ENCODE data around the gene RCVRN.
"Not testable (repeated sequence)": the region's sequence is repeated elsewhere in the genome, so short reads cannot be mapped to it uniquely, and the experiment has no call there.

Gene RCVRN

DNA sequence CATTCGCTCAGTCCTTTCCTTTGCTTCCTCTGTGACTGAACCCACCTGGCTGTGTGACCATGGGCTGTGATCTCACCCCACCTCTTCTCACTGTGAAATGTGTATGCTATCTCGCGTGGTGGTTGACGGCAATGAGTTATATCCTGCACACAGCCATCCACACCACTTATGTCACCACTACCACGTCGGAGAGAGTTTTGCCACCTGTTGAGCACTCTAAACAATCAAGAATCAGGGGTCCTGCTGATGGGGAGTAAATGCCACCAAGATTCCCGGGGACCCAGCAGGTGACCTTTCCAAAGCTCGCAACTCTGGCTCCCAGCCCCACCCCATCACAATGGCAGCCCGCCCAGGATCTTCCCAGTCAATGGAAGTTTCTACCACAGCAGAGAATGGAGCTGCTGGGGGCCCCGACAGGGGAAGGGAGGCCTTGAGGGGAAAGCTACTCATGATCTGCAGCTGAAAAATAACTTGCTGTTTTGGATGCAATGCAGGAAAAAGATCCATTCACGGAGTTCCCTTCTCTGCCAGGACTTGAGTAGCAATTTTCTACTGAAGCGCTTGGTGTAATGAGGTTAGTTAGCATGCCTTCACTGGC, 26.2 kb upstream of the RCVRN start:
- Mint-ChIP-seq H3K9me3 (no peaks in the 10 kb centered on the region), H3K27me3 (no peaks in the 10 kb centered on the region), H3K27ac (no peak overlapping the region), H3K36me3 (ENCODE audit: low read depth) (no peaks in the 10 kb centered on the region), H3K4me1 (ENCODE audit: low read depth) (no peaks in the 10 kb centered on the region), H3K4me3 (no peak overlapping the region)

DNA sequence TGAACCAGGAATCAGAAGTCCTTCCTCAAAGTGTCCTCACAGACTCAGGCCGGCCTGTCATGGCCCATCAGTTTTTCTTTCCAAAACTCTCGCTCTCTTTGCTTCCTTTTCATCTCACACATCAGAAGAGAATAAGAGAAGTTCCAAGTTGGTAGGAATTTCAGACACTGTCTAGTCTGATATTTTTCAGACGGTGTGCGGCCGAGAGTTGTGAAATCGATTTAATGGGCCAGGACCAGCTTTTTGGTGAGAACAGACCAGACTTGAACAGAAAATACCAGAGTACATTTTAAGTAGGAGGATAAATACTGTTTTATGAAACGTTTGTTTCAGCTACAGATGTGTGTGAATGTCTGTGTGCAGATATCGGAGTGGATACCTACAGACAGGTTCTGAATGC, 24.8 kb upstream of the RCVRN start:
- H3K9me3 Mint-ChIP-seq: no peaks in the 10 kb centered on the region
- no peaks in the 10 kb centered on the region for H3K4me1 Mint-ChIP-seq (ENCODE audit: low read depth)
- H3K4me3 Mint-ChIP-seq: no peak overlapping the region
- H3K27ac Mint-ChIP-seq: no peak overlapping the region
- H3K36me3 Mint-ChIP-seq (ENCODE audit: low read depth): no peaks in the 10 kb centered on the region
- no peaks in the 10 kb centered on the region for H3K27me3 Mint-ChIP-seq

DNA sequence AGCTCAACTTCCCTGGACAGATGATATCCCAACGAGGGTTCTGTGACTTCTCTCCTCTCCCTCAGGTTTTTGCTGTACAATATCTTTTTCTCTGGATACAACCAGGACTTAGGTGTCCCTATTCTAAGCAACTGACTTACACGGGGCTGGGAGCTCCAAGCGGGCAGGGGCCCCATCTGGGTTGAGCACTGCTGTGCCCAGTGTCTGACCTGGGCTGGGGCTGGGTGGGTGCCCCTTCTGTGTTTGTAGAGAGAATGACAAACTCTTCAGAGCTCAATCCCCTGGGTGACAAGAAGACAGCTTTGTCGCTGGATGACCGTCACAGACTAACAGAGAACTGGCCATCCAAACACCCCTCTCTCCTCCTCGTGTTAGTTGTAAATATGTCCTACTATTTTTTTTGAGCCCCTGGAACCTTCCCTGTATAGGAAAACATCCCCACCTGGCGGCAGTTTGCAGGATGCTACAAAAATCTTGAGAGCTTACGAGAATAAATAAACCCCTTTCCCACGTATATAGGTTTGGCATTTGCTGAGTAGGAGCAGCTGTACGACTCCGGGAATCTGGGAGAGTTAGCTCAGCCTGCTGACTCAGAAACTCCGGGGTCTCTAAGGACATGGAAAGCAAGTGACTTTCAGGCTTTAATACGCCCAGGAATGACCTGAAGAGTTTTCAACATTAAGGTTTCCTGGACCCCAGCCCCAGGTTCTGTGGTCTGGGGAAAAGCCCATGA, 23.7 kb upstream of the RCVRN start:
- Mint-ChIP-seq H3K4me1 (ENCODE audit: low read depth) (peaks cover 2% of the 10 kb centered on the region), H3K9me3 (no peaks in the 10 kb centered on the region), H3K36me3 (ENCODE audit: low read depth) (no peaks in the 10 kb centered on the region), H3K27ac (no peak overlapping the region), H3K27me3 (no peaks in the 10 kb centered on the region), H3K4me3 (no peak overlapping the region)

DNA sequence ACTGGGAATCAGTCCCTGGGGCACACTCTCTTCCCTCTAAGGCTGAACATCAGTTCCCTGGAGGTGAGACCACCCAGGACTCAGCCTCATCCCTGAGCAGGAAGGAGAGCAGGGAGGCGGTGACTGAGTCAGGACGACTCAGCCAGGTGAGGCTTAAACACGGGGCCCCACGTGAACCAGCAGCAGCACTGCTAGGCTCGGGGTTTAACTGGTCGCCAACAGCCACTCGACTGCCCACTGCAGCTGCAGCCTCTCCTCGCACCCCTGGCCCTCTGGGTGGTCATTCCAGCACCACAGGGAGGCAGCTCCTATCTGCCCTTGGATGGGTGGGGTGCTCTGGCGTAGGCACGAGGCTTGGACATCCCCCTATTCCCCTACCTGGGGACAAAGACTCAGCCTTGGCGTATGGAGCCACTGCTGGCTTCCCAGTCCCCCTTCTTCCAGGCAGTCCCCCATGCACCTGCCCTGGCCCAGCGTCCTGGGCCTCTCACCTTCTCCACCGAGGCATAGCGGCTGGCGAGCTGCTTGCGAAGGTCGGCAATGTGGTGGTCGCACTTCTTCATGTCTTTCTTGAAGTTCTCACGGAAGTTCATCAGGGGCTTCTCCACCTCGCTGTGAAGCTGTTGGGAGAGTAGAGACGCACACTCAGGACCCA, 21.2 kb upstream of the RCVRN start:
- Mint-ChIP-seq H3K36me3 (ENCODE audit: low read depth) (no peaks in the 10 kb centered on the region), H3K4me1 (ENCODE audit: low read depth) (peaks cover 2% of the 10 kb centered on the region), H3K4me3 (no peak overlapping the region), H3K27ac (no peak overlapping the region), H3K27me3 (no peaks in the 10 kb centered on the region), H3K9me3 (no peaks in the 10 kb centered on the region)

DNA sequence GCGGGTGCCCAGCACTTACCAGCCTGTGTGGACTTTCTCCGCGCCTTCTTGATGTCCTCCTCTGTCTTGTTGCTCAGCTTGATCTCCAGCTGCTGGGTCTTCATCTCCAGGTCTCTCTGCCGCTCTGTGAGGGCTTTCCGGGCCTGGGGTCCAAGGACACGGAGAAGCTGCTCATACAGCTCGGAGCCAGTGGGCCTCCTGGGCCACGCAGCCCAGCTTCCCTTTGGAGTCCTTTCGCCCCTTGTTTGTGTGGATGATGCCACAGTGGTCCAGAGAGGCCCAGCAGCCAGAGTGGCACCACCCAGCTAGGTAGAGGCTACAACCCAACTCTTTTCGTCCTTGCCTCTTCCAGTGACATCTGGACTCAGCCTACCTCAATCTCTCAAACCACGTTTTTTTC, 20.4 kb upstream of the RCVRN start:
- Mint-ChIP-seq H3K4me3 (no peak overlapping the region), H3K36me3 (ENCODE audit: low read depth) (no peaks in the 10 kb centered on the region), H3K9me3 (no peaks in the 10 kb centered on the region), H3K4me1 (ENCODE audit: low read depth) (peaks cover 2% of the 10 kb centered on the region), H3K27ac (no peak overlapping the region), H3K27me3 (no peaks in the 10 kb centered on the region)

DNA sequence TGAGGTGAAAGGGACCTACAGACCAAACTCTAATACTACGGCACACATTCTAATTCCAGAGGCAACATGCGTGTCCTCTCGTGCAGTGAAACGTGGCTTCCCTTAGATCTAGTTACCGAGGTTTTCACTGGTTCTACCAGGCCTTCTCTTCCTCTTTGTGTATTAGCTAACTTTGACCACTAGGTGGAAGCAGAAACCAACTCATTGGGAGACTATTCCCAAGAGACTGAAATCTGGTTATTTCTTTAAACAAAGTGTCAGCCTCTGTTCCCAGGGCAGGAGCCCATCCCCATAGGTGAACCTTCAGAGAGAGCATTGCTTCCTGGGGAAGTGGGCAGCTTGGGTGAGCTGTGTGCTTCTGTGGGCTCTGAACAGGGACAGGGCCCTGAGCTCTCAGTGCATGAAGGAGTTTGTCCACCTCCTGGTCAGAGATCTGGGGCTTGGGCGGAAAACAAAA, 19.7 kb upstream of the RCVRN start:
- Mint-ChIP-seq H3K4me3 (no peak overlapping the region), H3K27me3 (no peaks in the 10 kb centered on the region), H3K9me3 (no peaks in the 10 kb centered on the region), H3K4me1 (ENCODE audit: low read depth) (peaks cover 2% of the 10 kb centered on the region), H3K27ac (no peak overlapping the region), H3K36me3 (ENCODE audit: low read depth) (no peaks in the 10 kb centered on the region)

DNA sequence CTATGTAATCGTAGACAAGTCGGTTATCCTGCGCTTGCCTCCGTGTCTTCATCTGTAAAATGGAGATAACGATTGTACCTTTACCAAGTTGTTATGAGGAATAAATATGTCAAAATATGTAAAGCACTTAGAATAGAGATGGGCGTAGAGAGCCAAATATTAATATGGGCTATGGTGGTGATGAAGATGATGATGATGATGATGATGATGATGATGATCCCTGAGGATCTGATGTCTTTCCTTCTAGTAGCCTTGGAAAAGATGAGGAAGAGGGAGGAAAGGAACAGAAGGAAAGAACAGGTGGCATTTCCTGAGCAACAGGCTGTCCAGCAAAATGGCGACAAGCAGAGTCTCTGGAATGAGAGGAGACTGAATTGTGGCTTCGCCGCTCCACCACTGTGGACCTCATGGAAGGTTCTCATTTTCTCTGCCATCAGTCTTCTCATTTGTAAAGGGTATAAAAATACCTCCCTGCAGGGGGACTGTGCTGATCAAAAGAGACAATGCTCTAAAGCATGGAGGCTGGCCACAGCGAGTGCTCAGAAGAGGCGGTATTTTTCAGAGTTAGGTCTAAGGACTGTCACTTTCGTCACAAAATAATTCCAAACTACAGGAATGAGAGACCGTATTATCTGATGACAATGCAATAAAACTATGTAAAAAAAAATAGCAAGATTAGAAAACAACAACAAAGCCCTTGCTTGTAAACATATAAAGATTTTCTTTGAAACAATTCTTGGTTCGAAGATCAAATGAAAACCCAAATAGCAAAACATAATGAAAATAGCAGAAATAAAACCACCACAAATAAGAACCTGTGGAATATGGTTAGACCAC, 17.2 kb upstream of the RCVRN start:
- no peaks in the 10 kb centered on the region for H3K9me3 Mint-ChIP-seq
- H3K27me3 Mint-ChIP-seq: no peaks in the 10 kb centered on the region
- H3K27ac Mint-ChIP-seq: no peak overlapping the region

DNA sequence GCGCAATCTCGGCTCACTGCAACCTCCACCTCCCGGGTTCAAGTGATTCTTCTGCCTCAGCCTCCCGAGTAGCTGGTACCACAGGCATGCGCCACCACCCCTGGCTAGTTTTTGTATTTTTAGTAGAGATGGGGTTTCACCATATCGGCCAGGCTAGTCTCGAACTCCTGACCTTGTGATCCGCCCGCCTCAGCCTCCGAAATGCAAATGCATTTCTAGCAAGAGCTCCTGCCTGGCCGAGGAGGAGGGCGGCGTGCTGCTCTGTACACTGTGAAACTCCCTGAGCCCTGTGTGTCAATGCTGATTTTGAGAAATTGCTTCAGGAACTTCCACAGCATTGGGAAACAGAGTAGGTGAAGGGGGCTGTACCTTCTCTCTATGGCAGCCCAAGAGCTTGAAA, 16.1 kb upstream of the RCVRN start:
- H3K36me3 Mint-ChIP-seq (ENCODE audit: low read depth); H3K27me3 Mint-ChIP-seq; H3K27ac Mint-ChIP-seq; H3K4me1 Mint-ChIP-seq (ENCODE audit: low read depth); H3K4me3 Mint-ChIP-seq; H3K9me3 Mint-ChIP-seq: not testable (repeated sequence)

More for the DNA sequence above, 17.2 kb upstream of the RCVRN start:
- Mint-ChIP-seq H3K36me3 (ENCODE audit: low read depth) (no peaks in the 10 kb centered on the region), H3K4me3 (no peak overlapping the region), H3K4me1 (ENCODE audit: low read depth) (peaks cover 2% of the 10 kb centered on the region)

DNA sequence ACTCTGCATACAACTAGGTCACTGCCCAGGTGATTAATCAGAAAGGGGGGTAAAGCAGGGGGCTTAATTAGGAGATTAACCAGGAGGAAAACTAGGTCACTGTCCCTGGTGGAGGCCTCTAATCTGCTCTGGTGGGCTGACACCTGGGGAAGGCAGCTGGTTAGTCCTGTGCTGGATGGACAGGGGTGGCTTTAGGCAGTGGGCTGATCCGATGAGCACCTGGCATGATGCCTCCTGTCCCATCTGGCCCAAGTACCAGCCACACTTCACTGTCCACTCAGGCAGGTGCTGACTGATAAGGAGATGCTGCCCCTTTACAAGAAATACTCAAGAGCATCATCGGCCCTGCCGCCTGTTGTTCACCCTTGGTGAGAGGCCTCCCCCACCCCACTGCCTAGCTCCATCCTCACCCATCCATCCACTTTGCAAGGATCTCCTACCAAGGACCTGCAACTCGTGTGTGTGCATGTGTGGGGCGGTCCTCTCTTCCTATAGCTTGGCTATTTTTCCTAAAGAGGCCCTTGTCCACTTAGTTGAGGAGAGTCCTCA, 13.8 kb upstream of the RCVRN start:
- H3K4me3 Mint-ChIP-seq: no peak overlapping the region
- H3K9me3 Mint-ChIP-seq: no peaks in the 10 kb centered on the region
- H3K4me1 Mint-ChIP-seq (ENCODE audit: low read depth): no peaks in the 10 kb centered on the region
- no peaks in the 10 kb centered on the region for H3K27me3 Mint-ChIP-seq
- no peak overlapping the region for H3K27ac Mint-ChIP-seq
- no peaks in the 10 kb centered on the region for H3K36me3 Mint-ChIP-seq (ENCODE audit: low read depth)

DNA sequence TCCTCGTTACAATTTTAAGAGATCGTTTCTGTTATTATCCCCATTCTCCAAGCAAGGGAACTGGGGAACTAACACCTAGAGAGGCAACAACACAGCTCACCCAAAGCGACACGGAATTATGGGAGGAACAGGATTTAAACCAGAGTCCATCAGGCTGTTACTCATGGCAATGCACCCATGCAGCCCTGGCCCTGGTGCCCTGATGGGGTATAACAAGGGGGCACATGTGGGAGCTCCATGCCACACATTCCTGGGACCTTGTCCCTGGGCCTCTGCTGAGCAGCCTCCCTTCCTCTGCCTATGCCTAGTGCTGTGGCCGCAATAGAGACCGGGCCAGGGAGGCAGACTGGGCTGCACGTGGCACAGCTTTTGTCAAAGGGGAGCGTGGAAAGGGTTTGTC, 13.3 kb upstream of the RCVRN start:
- Mint-ChIP-seq H3K9me3 (no peaks in the 10 kb centered on the region), H3K27ac (no peak overlapping the region), H3K4me1 (ENCODE audit: low read depth) (no peaks in the 10 kb centered on the region), H3K4me3 (no peak overlapping the region), H3K36me3 (ENCODE audit: low read depth) (no peaks in the 10 kb centered on the region), H3K27me3 (no peaks in the 10 kb centered on the region)

DNA sequence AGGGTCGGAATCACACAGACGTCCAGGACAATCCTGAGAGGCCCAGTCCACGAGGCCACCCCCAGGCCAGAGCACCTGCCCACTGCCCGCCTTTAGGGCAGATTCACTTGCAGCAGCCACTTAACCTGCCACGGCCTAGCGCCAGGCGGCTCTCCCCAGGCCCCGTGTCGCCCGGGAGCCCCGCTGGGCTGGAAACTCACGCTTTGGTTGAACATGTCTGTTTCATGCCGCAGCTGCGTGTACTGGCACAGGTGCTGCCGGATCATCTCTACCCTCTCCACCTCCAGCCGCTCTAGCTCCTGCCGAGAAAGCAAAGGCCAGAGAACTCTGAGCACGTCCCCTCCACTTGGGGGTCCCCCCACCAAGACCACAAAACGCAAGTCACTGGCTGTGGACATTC, 12.7 kb upstream of the RCVRN start:
- Mint-ChIP-seq H3K4me3 (no peak overlapping the region), H3K4me1 (ENCODE audit: low read depth) (no peaks in the 10 kb centered on the region), H3K9me3 (no peaks in the 10 kb centered on the region), H3K27me3 (no peaks in the 10 kb centered on the region), H3K36me3 (ENCODE audit: low read depth) (no peaks in the 10 kb centered on the region), H3K27ac (no peak overlapping the region)

DNA sequence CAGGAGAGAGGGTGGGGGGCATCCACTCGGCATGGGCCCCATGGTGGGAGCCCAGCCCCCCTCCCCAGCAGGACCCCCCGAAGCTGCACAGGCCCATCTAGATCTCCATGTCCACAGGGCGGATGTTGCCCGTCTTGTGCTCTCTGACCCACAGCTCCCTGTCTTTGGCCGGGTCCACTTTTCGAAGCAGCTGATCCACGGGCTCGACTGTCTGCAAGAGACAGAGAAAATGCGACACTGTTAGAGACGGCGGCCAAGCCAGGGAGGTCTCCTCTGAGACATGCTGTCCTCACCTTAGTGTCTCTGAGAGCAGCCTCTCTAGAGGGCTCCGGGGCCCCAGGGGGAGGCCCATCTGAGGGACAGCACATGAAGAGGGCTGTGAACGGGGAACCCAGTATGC, 12.1 kb upstream of the RCVRN start:
- Mint-ChIP-seq H3K27ac (no peak overlapping the region), H3K36me3 (ENCODE audit: low read depth) (no peaks in the 10 kb centered on the region), H3K4me1 (ENCODE audit: low read depth) (no peaks in the 10 kb centered on the region), H3K9me3 (no peaks in the 10 kb centered on the region), H3K4me3 (no peak overlapping the region), H3K27me3 (no peaks in the 10 kb centered on the region)

DNA sequence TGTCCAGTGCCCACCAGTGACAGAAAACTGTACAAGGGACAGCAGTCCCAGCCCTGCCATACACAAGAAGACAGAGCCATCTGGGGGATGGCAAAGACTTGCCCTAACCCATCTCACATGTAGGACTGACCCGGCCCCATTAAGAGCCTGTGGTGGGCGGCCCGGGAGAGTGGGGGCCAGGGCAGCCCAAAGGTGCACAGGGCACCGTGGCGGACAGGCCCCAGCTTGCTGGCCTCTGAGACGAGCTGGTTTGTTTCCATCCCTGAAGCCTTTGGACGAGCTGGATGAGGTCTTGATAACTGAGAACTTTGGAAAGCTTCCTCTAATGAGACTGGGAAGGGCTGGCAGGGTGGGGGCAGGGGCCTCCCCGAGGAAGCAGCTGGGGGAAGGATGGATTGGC, 11.0 kb upstream of the RCVRN start:
- Mint-ChIP-seq H3K4me1 (ENCODE audit: low read depth) (no peaks in the 10 kb centered on the region), H3K27me3 (no peaks in the 10 kb centered on the region), H3K36me3 (ENCODE audit: low read depth) (no peaks in the 10 kb centered on the region)

DNA sequence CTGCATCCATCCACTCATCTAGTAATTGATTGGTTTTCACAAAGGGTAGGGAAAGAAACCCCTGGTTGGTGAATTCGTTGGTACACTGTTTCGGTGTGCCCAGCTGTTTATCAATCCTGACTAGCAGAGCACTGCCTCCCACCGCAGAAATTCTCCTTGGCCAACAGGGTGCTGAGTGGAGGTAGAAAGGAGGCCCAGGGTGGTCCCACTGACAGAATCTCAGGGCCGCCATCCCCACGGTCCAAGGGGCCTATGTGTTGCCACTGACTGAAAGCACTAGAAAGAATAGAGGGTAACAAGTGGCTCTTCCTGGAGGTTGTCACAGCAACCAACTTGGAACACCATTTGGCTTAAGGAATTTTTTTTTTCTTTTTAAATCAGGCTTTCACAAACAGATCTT, 8.4 kb upstream of the RCVRN start:
- H3K27me3 Mint-ChIP-seq: no peaks in the 10 kb centered on the region

More for the DNA sequence above, 11.0 kb upstream of the RCVRN start:
- Mint-ChIP-seq H3K4me3 (no peak overlapping the region), H3K9me3 (no peaks in the 10 kb centered on the region), H3K27ac (no peak overlapping the region)

More for the DNA sequence above, 8.4 kb upstream of the RCVRN start:
- H3K4me1 Mint-ChIP-seq (ENCODE audit: low read depth): no peaks in the 10 kb centered on the region
- H3K36me3 Mint-ChIP-seq (ENCODE audit: low read depth): no peaks in the 10 kb centered on the region
- H3K4me3 Mint-ChIP-seq: no peak overlapping the region
- H3K9me3 Mint-ChIP-seq: no peaks in the 10 kb centered on the region
- no peak overlapping the region for H3K27ac Mint-ChIP-seq
